ENCODE measurements around the gene FMNL1. TPM values are rescaled to one million over a fixed set of nuclear protein-coding genes. Genes with fewer than 3 reads are reported as not detected.
"Not testable (repeated sequence)": the region's sequence is repeated elsewhere in the genome, so short reads cannot be mapped to it uniquely, and the experiment has no call there.

The FMNL1 gene
- total and polyA plus RNA-seq, 12 donors = 0.72 to 31.9 (median 13.8) TPM

DNA sequence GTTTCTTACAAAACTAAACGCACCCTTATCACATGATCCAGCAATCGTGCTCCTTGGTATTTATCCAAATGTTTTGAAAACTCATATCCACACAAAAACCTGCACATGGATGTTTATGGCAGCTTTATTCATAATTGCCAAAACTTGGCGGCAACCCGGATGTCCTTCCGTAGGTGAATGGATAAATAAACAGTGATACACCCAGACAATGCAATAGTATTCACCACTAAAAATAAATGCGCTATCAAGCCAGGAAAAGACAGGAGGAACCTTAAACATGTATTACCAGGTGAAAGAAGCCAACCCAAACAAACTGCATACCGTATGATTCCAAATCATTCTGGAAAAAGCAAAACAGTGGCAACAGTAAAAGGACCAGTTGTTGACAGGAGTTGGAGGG lies 30.2 kb downstream of the FMNL1 start:
- peaks cover 8 to 11% of the 10 kb centered on the region in 2 donors for H3K4me1 ChIP-seq (replicated peaks in 1 of 2)
- DNase-seq = no peak
- no peaks in the 10 kb centered on the region for H3K36me3 ChIP-seq (replicated peaks in 1 of 2)
- TF ChIP-seq, protein P1, sequence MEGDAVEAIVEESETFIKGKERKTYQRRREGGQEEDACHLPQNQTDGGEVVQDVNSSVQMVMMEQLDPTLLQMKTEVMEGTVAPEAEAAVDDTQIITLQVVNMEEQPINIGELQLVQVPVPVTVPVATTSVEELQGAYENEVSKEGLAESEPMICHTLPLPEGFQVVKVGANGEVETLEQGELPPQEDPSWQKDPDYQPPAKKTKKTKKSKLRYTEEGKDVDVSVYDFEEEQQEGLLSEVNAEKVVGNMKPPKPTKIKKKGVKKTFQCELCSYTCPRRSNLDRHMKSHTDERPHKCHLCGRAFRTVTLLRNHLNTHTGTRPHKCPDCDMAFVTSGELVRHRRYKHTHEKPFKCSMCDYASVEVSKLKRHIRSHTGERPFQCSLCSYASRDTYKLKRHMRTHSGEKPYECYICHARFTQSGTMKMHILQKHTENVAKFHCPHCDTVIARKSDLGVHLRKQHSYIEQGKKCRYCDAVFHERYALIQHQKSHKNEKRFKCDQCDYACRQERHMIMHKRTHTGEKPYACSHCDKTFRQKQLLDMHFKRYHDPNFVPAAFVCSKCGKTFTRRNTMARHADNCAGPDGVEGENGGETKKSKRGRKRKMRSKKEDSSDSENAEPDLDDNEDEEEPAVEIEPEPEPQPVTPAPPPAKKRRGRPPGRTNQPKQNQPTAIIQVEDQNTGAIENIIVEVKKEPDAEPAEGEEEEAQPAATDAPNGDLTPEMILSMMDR (IDR thresholded peaks at IDR 0.05) = no peak
- no peak for TF ChIP-seq POLR2A (IDR thresholded peaks at IDR 0.05)
- no peaks in the 10 kb centered on the region for H3K9me3 ChIP-seq (replicated peaks in 1 of 3)
- H3K4me3 ChIP-seq = no peak overlapping the region
- 70 to 80% (median 74%) methylated on average over 7 of the region's 7 CpGs for whole genome bisulfite sequencing, 4 donors
- intact Hi-C loops (cut with DNase I) = no loop called here
- H3K27me3 ChIP-seq = no peaks in the 10 kb centered on the region
- H3K27ac ChIP-seq = no peak overlapping the region

DNA sequence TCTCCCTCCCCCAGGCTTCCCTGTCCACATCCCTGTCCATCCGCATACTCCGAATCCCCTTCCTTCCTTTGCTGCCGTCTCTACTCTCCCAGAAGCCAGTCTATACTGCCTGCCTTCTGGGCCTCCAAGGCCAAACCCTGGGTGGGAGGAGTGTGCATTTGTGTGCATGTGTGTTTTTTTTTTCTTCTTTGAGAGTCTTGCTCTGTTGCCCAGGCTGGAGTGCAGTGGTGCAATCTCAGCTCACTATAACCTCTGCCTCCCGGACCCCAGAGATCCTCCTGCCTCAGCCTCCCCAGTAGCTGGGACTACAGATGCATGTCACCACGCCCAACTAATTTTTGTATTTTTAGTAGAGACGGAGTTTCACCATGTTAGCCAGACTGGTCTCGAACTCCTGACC lies 31.6 kb downstream of the FMNL1 start:
- H3K4me1 ChIP-seq (replicated peaks in 1 of 2); H3K4me3 ChIP-seq; H3K27me3 ChIP-seq; H3K36me3 ChIP-seq (replicated peaks in 1 of 2); intact Hi-C loops (cut with DNase I); H3K9me3 ChIP-seq (replicated peaks in 1 of 3); H3K27ac ChIP-seq; DNase-seq: not testable (repeated sequence)
- WGBS, 4 donors = 86 to 95% (median 93%) methylated on average over 7 of the region's 7 CpGs

DNA sequence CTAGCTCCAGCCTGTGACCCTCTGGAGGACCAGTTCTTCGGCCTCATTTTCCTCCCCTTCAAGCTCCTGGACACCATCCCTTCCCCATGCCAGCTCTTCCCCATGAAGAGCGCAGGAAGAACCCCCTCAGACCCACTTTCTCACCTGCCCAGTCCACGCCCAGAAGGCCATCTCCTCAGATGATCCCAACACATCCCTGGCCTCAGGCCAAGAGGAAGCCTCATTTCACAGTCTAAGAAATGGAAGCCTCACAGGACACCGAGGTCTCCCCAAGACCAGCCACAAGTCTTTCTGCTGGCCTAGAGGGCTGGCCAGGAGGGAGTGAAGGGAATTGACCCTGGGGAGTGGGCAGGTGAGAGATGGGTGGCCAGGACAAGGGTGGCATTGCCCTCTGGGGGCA lies 32.2 kb downstream of the FMNL1 start:
- intact Hi-C loops (cut with DNase I) = no loop called here
- H3K36me3 ChIP-seq (replicated peaks in 1 of 2) = no peaks in the 10 kb centered on the region
- no peak for DNase-seq
- TF ChIP-seq, protein P1 (IDR thresholded peaks at IDR 0.05) = no peak
- no peak for TF ChIP-seq POLR2A (IDR thresholded peaks at IDR 0.05)
- H3K4me3 ChIP-seq = no peak overlapping the region
- no peaks in the 10 kb centered on the region for H3K4me1 ChIP-seq (replicated peaks in 1 of 2)
- no peaks in the 10 kb centered on the region for H3K27me3 ChIP-seq
- WGBS, 4 donors = 80 to 93% (median 85%) methylated on average over 4 of the region's 4 CpGs
- H3K9me3 ChIP-seq (replicated peaks in 1 of 3) = no peaks in the 10 kb centered on the region
- H3K27ac ChIP-seq = no peak overlapping the region

DNA sequence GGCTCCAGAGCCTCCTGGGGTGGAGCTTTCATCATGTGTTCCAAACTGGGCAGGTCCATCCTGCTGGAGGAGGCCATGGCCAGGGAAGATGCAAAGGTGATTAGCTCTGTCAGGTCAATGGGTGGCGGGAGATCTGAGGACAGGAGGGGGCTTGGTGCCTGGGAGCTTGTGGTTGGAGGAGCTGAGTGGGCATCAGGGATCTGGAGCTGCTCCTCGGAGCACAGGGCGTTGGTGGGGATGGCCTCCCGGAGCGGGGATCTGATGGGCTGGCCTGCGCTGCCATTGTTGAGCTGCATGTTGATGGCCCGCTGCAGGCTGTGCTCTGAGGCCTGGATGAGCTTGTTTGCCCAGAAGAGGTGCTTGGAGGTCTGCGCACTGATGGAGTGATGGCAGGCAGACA lies 33.7 kb downstream of the FMNL1 start:
- no peak for DNase-seq
- no peaks in the 10 kb centered on the region for H3K9me3 ChIP-seq (replicated peaks in 1 of 3)
- WGBS, 4 donors = 85 to 100% (median 97%) methylated on average over 6 to 8 of the region's 8 CpGs
- TF ChIP-seq POLR2A (IDR thresholded peaks at IDR 0.05) = no peak
- TF ChIP-seq, protein P1 (IDR thresholded peaks at IDR 0.05) = no peak
- no peaks in the 10 kb centered on the region for H3K36me3 ChIP-seq (replicated peaks in 1 of 2)
- intact Hi-C loops (cut with DNase I) = no loop called here
- H3K27ac ChIP-seq = no peak overlapping the region
- H3K4me3 ChIP-seq = no peak overlapping the region
- H3K27me3 ChIP-seq = no peaks in the 10 kb centered on the region
- no peaks in the 10 kb centered on the region for H3K4me1 ChIP-seq (replicated peaks in 1 of 2)

DNA sequence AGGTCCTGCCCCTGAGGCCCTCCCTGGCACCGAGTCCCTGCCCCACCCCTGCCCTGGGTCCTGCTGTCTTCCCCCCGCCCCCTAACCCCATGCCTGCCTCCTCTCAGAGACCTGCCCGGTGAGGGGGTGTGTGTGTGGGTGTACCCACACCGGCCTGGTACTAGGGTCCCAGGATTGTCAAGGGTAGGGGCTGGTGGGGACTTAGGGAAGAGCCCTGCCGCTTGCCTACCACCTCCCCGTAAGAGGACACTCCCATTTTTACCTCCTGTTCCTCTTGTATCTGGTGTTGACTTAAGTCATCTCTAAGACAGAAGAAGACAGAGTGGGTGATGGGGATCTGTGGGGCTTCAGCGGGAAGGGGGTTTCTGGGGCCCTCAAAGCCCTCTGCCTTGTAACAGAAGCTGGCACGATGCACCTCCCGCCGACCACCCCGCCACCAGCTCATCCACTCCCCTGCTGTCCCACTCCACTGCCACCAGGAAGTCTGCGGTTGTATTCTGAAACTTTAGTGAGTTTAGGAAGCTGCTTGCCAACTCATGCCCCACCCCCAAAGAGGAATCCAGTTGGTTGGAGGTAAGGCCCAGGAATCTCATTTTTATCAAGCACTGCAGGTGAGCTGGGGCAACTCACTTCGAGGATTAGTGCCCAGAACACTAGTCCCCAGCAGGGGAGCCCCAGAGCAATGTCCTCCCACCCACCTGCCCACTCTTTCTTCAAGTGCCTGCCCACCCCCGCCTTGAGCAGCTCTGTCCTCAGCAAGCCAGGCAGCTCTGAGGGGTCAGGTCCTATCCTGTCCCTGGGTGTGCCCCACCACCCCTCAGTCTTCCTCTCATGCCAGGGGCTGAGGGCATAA lies 34.7 kb downstream of the FMNL1 start:
- H3K9me3 ChIP-seq (replicated peaks in 1 of 3) = no peaks in the 10 kb centered on the region
- WGBS, 4 donors = 78 to 87% (median 83%) methylated on average over 14 of the region's 14 CpGs
- DNase-seq = no peak
- H3K4me1 ChIP-seq (replicated peaks in 1 of 2) = peaks cover 0 to 1% of the 10 kb centered on the region in 2 donors
- H3K36me3 ChIP-seq (replicated peaks in 1 of 2) = no peaks in the 10 kb centered on the region
- H3K4me3 ChIP-seq = no peak overlapping the region
- intact Hi-C loops (cut with DNase I) = no loop called here
- no peak for TF ChIP-seq POLR2A (IDR thresholded peaks at IDR 0.05)
- TF ChIP-seq, protein P1 (IDR thresholded peaks at IDR 0.05) = no peak
- H3K27ac ChIP-seq = no peak overlapping the region
- no peaks in the 10 kb centered on the region for H3K27me3 ChIP-seq

Measured in adrenal gland (tissue), 12 donors.